Keratinocyte (primary cell): ENCODE results near the gene AP1AR. TPM values are rescaled to one million over a fixed set of nuclear protein-coding genes. Genes with fewer than 3 reads are reported as not detected.

Source experiments
- DNase-seq: peaks from one replicate; pipeline ENCODE4 v3.0.0-alpha.2; 2011; ENCODE audit warnings: low read depth, missing footprints, low spot score
- FAIRE-seq: peaks from 2 replicates; lab custom pipeline; 2011; peaks lifted over from hg19 to GRCh38; lab: Jason Lieb, UNC
- H2AFZ ChIP-seq: 2 replicates; pipeline ENCODE4 v1.6.0; 2012; ENCODE audit warnings: low read length, control low read depth, inconsistent platforms; ENCODE audit not compliant: control insufficient read depth
- H3K27ac ChIP-seq: 2 replicates; pipeline ENCODE4 v1.5.1; 2011; ENCODE audit warnings: low read length; ENCODE audit not compliant: control insufficient read depth, insufficient read depth
- H3K27me3 ChIP-seq: 3 replicates; pipeline ENCODE4 v1.6.0; 2011; ENCODE audit warnings: low read length; ENCODE audit not compliant: control insufficient read depth, insufficient read depth; ENCODE audit errors: extremely low read depth
- H3K36me3 ChIP-seq, 2 experiments: 2 replicates in 1 of 2; 3 replicates in 1 of 2; pipeline ENCODE4 v1.5.1; 2011; ENCODE audit warnings: low read length in 2 of 2, mild to moderate bottlenecking in 1 of 2; ENCODE audit not compliant: control insufficient read depth in 2 of 2, insufficient read depth in 2 of 2; ENCODE audit errors: extremely low read depth in 1 of 2
- H3K4me1 ChIP-seq: 3 replicates; pipeline ENCODE4 v1.5.1; 2011; ENCODE audit warnings: low read length; ENCODE audit not compliant: control insufficient read depth, insufficient read depth; ENCODE audit errors: extremely low read depth
- H3K4me2 ChIP-seq: 3 replicates; pipeline ENCODE4 v1.6.0; 2011; ENCODE audit warnings: low read depth, low read length; ENCODE audit not compliant: control insufficient read depth, insufficient read depth; ENCODE audit errors: extremely low read depth
- H3K4me3 ChIP-seq, 3 experiments: fragments of 200-600 bp in 1 of 3; sonication (generic) in 1 of 3; 2 replicates in 2 of 3; 3 replicates in 1 of 3; pipeline ENCODE4 v1.5.1; 2011 to 2016; ENCODE audit warnings: low read length in 3 of 3, mild to moderate bottlenecking in 3 of 3, control low read depth in 2 of 3, inconsistent platforms in 1 of 3, low read depth in 1 of 3, mixed read lengths in 1 of 3, mixed run types in 1 of 3, moderate library complexity in 1 of 3; ENCODE audit not compliant: control insufficient read depth in 2 of 3, insufficient read depth in 2 of 3; ENCODE audit errors: extremely low read depth in 1 of 3
- H3K79me2 ChIP-seq: 2 replicates; pipeline ENCODE4 v1.6.0; 2012; ENCODE audit warnings: low read length; ENCODE audit not compliant: control insufficient read depth, insufficient read depth
- H3K9ac ChIP-seq: 3 replicates; pipeline ENCODE4 v1.6.0; 2011; ENCODE audit warnings: low read length; ENCODE audit not compliant: control insufficient read depth, insufficient read depth; ENCODE audit errors: extremely low read depth
- H3K9me1 ChIP-seq: 3 replicates; pipeline ENCODE4 v1.6.0; 2011; ENCODE audit warnings: low read length; ENCODE audit not compliant: control insufficient read depth, insufficient read depth; ENCODE audit errors: extremely low read depth
- H3K9me3 ChIP-seq: 2 replicates; pipeline ENCODE4 v1.5.1; 2012; ENCODE audit warnings: low read depth, low read length; ENCODE audit not compliant: control insufficient read depth
- H4K20me1 ChIP-seq: 3 replicates; pipeline ENCODE4 v1.6.0; 2011; ENCODE audit warnings: low read length; ENCODE audit not compliant: control insufficient read depth, insufficient read depth; ENCODE audit errors: extremely low read depth
- CTCF ChIP-seq, 3 experiments: IDR thresholded peaks in 1 of 3; conservative IDR thresholded peaks in 1 of 3; optimal IDR thresholded peaks in 1 of 3; 2 replicates in 2 of 3; 3 replicates in 1 of 3; pipeline versions ENCODE3 to v1.5.1; 2011; ENCODE audit warnings: low read length in 3 of 3, mild to moderate bottlenecking in 3 of 3, moderate library complexity in 2 of 3, control low read depth in 1 of 3, inconsistent platforms in 1 of 3; ENCODE audit not compliant: insufficient read depth in 2 of 3; ENCODE audit errors: extremely low read depth in 1 of 3
- EZH2 ChIP-seq: IDR thresholded peaks from one replicate; pipeline ENCODE4 v1.6.1; 2012; ENCODE audit warnings: inconsistent platforms, mild to moderate bottlenecking, low read length, moderate library complexity
- dilution Hi-C: fragments of 300-500 bp; cut with MboI; formaldehyde crosslinking; loops from one replicate; pipeline ENCODE4 v1.7.0; 2020; ENCODE audit warnings: low sequenced_read_pairs; ENCODE audit not compliant: extremely low pct_ligation_motif_present
- polyA plus RNA-seq, 5 experiments: library from polyadenylated mRNA; depleted of rRNA in 3 of 5; stranded (reverse) in 3 of 5; stranded (forward) in 1 of 5; unstranded in 1 of 5; fragments of >200 nt; gene quantifications; 1 replicate in 1 of 5; 2 replicates in 3 of 5; 3 replicates in 1 of 5; pipeline versions ENCODE4 v1.2.1 to v1.2.3, GENCODE V29; 2011 to 2012; ENCODE audit warnings: missing spikeins in 2 of 5, low read depth in 1 of 5, low replicate concordance in 1 of 5

Gene AP1AR
- polyA plus RNA-seq, 1 donor (not counting 4 experiments of a cell fraction or from before 2014, with no cell fraction given), result 17.5 TPM

GRCh38 chr4:112274959-112275358 is 43.4 kb downstream of the AP1AR start:
- Histone ChIP-seq H3K4me3 (no peak overlapping the region), H3K4me1 (peaks cover 39% of the 10 kb centered on the region), H2AFZ (no peak overlapping the region), H3K27ac (no peak overlapping the region), H3K9me1 (no peaks in the 10 kb centered on the region), H3K36me3 (no peaks in the 10 kb centered on the region), H3K79me2 (peaks cover 12% of the 10 kb centered on the region), H3K9me3 (no peaks in the 10 kb centered on the region), H3K27me3 (no peaks in the 10 kb centered on the region), H3K9ac (no peak overlapping the region), H3K4me2 (no peak overlapping the region), H4K20me1 (no peaks in the 10 kb centered on the region)
- FAIRE-seq, result no peak
- DNase-seq, result no peak
- dilution Hi-C loops, result no loop called here
- no peak for TF ChIP-seq EZH2
- TF ChIP-seq CTCF (optimal IDR thresholded peaks at IDR 0.05 in 1 of 3, IDR thresholded peaks at IDR 0.05 in 1 of 3, conservative IDR thresholded peaks at IDR 0.05 in 1 of 3; ENCODE audit: extremely low read depth in 1 of 3, insufficient read depth in 2 of 3, low read length in 3 of 3), result no peak

- no peaks in the 10 kb centered on the region for H4K20me1 ChIP-seq
- no peaks in the 10 kb centered on the region for H3K36me3 ChIP-seq
- H3K27ac ChIP-seq, result no peak overlapping the region
- H2AFZ ChIP-seq, result no peak overlapping the region
- H3K27me3 ChIP-seq, result no peaks in the 10 kb centered on the region
- TF ChIP-seq EZH2 (no peak), CTCF (optimal IDR thresholded peaks at IDR 0.05 in 1 of 3, IDR thresholded peaks at IDR 0.05 in 1 of 3, conservative IDR thresholded peaks at IDR 0.05 in 1 of 3; ENCODE audit: extremely low read depth in 1 of 3, insufficient read depth in 2 of 3, low read length in 3 of 3) (no peak)
- no peak overlapping the region for H3K4me3 ChIP-seq
- H3K9me3 ChIP-seq, result no peaks in the 10 kb centered on the region
- peaks cover 29% of the 10 kb centered on the region for H3K4me1 ChIP-seq
- H3K4me2 ChIP-seq, result no peak overlapping the region
- FAIRE-seq (no peak), DNase-seq (no peak)
- peaks cover 12% of the 10 kb centered on the region for H3K79me2 ChIP-seq
- no peaks in the 10 kb centered on the region for H3K9me1 ChIP-seq
- dilution Hi-C loops, result no loop called here
- H3K9ac ChIP-seq, result no peak overlapping the region
Measured at GRCh38 chr4:112276113-112276512, 44.5 kb downstream of the AP1AR start.
